Psoas muscle (tissue), 8 donors: ENCODE results near the gene EGFLAM. TPM values are rescaled to one million over a fixed set of nuclear protein-coding genes. Genes with fewer than 3 reads are reported as not detected.

ENCODE experiments used
- ATAC-seq, 4 donors: fragments of 200-7000 bp; cut with Tn5 transposase; one replicate each; pipeline ENCODE4 v1.9.1; 2020; ENCODE audit warnings: moderate library complexity in 3 of 4, mild to moderate bottlenecking in 2 of 4
- DNase-seq, 2 donors: peaks; one replicate each; pipeline ENCODE4 v3.0.0-alpha.2; 2020
- H3K27ac ChIP-seq: fragments of 200-600 bp; one replicate; pipeline ENCODE4 v1.8.0; 2022
- H3K27me3 ChIP-seq, 3 donors: fragments of 200-600 bp in 1 of 3; one replicate each; pipeline versions ENCODE4 v1.6.1 to v1.8.0; 2013 to 2022; ENCODE audit warnings: low read length in 2 of 3, mild to moderate bottlenecking in 2 of 3, moderate library complexity in 1 of 3; ENCODE audit not compliant: insufficient read depth in 3 of 3
- H3K36me3 ChIP-seq, 2 donors: fragments of 200-600 bp in 1 of 2; one replicate each; pipeline versions ENCODE4 v1.6.1 to v1.8.0; 2013 to 2022; ENCODE audit warnings: low read depth in 1 of 2, mild to moderate bottlenecking in 1 of 2, moderate library complexity in 1 of 2; ENCODE audit not compliant: insufficient read depth in 1 of 2
- H3K4me1 ChIP-seq: fragments of 200-600 bp; one replicate; pipeline ENCODE4 v1.8.0; 2022
- H3K4me3 ChIP-seq: fragments of 200-600 bp; one replicate; pipeline ENCODE4 v1.8.0; 2022; ENCODE audit warnings: mild to moderate bottlenecking
- H3K9me3 ChIP-seq: fragments of 200-600 bp; one replicate; pipeline ENCODE4 v1.8.0; 2022
- WGBS, 3 donors: extraction: QIAGEN DNeasy Blood & Tissue Kit; methylation state at CpG; one replicate each; pipeline versions ENCODE4 v1.1.6 to v1.1.7; 2013; 5-methylcytosine and 5-hydroxymethylcytosine counted together
- intact Hi-C, 2 donors: fragments of 100-400 bp; cut with DNase I; formaldehyde crosslinking; loops; one replicate each; pipeline versions ENCODE4 v1.11.0 to v1.14.2; 2022
- polyA plus RNA-seq, 3 donors: library from polyadenylated mRNA; stranded (reverse); fragments of 200-250 nt; gene quantifications; one replicate each; pipeline ENCODE4 v1.2.3, GENCODE V29; 2013
- total RNA-seq, 4 donors: library from RNA; stranded (reverse); fragmentation: NEBNext Ultra II Directional in 2 of 4; extraction: Animal tissue kit (Norgen Biotek cat#: 25700) in 2 of 4; gene quantifications; one replicate each; pipeline versions ENCODE4 v1.2.1 to v1.2.4, GENCODE V29; 2021 to 2023
- TF ChIP-seq, protein P1 (sequence below): fragments of 200-600 bp; IDR thresholded peaks from one replicate; pipeline ENCODE4 v1.8.0; 2022; ENCODE audit warnings: antibody characterized with exemption
- donor health status: healthy with polysubstance abuse.
- donor health status: DM: no; HTN: no; CAD: no; lungs with moderate emphysema.
- donor health status: Bipolar disorder and iron deficiency.
- donor health status: healthy.
- donor health status: DM: yes; HTN: yes; CAD: no.
- donor health status: DM: no; HTN: no; CAD: no.
- donor health status: DM: no; HTN: no; CAD: no.
- donor health status: DM: yes; HTN: yes; CAD: no.

EGFLAM gene
- total and polyA plus RNA-seq, 7 donors = 16.0 to 53.8 (median 35.3) TPM

DNA sequence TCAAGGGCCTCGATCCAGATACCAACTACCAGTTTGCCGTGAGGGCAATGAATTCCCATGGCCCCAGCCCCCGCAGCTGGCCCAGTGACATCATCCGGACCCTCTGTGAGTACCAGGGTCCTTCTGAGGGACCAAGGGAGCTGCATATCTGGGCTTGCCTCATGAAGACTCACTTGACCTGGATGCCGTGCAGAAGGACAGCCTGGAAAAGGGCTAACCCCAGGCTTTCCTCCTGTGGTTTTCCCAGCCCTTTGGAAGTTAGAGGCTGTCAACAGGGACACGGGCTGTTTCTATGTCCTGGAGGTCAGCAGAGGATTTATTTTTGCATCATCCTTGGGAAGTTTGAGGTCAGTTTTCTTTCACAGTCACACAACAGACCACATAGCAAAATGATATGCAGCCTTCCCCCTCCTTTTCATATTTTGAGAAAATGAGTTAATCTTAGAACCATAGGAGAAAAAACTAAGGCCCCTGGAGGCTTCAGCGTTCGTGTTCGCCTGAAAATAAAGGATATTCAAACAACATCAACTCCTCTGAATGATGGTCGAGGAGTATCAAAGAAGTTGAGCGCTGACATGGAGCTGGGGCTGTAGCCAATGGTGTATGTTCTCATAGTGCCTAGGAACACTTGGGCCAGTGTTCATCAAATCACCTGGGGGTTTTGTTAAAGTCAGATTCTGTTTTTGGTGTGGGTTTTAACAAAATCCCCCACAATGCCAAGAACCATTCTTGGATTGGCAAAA is 112.2 kb downstream of the EGFLAM start:
- DNase-seq (no peak), ATAC-seq (peak in 1 of 4 donors; percentile 36)

DNA sequence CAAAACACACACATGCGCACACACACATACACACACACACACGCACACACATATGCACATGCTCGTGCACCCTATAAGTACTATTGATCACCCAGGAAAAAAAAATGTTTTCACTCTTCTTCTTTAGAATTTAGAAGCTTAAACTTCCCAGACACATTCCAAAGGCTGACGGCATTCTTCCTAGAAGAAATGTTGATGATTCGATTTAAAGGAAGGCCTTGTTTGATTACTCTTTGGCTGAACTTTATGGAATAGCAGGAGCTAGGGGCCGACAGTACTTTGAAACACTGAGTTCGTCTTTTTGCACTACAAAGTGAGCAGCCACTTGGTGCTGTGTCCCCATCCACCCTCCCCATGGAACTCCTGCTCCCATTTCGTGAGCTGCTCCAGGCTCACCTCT is 113.2 kb downstream of the EGFLAM start:
- intact Hi-C loops = no loop called here
- TF ChIP-seq, protein P1, sequence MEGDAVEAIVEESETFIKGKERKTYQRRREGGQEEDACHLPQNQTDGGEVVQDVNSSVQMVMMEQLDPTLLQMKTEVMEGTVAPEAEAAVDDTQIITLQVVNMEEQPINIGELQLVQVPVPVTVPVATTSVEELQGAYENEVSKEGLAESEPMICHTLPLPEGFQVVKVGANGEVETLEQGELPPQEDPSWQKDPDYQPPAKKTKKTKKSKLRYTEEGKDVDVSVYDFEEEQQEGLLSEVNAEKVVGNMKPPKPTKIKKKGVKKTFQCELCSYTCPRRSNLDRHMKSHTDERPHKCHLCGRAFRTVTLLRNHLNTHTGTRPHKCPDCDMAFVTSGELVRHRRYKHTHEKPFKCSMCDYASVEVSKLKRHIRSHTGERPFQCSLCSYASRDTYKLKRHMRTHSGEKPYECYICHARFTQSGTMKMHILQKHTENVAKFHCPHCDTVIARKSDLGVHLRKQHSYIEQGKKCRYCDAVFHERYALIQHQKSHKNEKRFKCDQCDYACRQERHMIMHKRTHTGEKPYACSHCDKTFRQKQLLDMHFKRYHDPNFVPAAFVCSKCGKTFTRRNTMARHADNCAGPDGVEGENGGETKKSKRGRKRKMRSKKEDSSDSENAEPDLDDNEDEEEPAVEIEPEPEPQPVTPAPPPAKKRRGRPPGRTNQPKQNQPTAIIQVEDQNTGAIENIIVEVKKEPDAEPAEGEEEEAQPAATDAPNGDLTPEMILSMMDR = no peak
- Histone ChIP-seq H3K4me3 (no peak overlapping the region), H3K36me3 (no peaks in the 10 kb centered on the region), H3K9me3 (no peaks in the 10 kb centered on the region), H3K27me3 (peaks cover 0 to 3% (median 0%) of the 10 kb centered on the region in 3 donors), H3K4me1 (no peaks in the 10 kb centered on the region), H3K27ac (no peak overlapping the region)
- ATAC-seq = no peak
- 83 to 86% (median 83%) methylated on average over 8 of the region's 8 CpGs for WGBS, 3 donors
- DNase-seq = no peak

More for the DNA sequence above, 112.2 kb downstream of the EGFLAM start:
- Histone ChIP-seq H3K27me3 (peaks cover 0 to 3% (median 0%) of the 10 kb centered on the region in 3 donors), H3K27ac (no peak overlapping the region), H3K9me3 (no peaks in the 10 kb centered on the region), H3K36me3 (no peaks in the 10 kb centered on the region), H3K4me1 (no peaks in the 10 kb centered on the region), H3K4me3 (no peak overlapping the region)
- TF ChIP-seq, protein P1 = no peak
- WGBS, 3 donors = 74 to 82% (median 79%) methylated on average over 11 of the region's 11 CpGs
- intact Hi-C loops = no loop called here

DNA sequence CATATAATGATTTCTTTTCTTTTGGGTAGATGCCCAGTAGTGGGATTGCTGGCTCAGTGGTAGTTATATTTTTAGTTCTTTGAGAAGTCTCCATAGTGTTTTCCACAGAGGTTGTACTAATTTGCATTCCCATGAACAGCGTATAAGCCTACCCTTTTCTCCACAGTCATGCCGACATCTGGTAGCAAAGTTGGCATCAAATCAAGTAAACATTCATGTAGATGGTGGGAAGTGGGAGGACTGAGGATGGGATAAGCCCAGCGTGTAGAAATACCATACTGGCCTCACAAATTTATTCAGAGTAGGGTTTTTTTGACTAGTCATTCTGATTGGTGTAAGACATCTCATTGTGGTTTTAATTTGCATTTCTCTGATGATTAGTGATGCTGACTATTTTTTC is 115.4 kb downstream of the EGFLAM start:
- H3K9me3 ChIP-seq = no peaks in the 10 kb centered on the region
- ATAC-seq (no peak), DNase-seq (no peak)
- peaks cover 0 to 14% (median 0%) of the 10 kb centered on the region in 3 donors for H3K27me3 ChIP-seq
- no peak overlapping the region for H3K4me3 ChIP-seq
- H3K27ac ChIP-seq = no peak overlapping the region
- H3K36me3 ChIP-seq = no peaks in the 10 kb centered on the region
- WGBS, 3 donors = 23 to 28% (median 27%) methylated on average over 3 of the region's 3 CpGs
- intact Hi-C loops = no loop called here
- TF ChIP-seq, protein P1 = no peak
- H3K4me1 ChIP-seq = no peaks in the 10 kb centered on the region

DNA sequence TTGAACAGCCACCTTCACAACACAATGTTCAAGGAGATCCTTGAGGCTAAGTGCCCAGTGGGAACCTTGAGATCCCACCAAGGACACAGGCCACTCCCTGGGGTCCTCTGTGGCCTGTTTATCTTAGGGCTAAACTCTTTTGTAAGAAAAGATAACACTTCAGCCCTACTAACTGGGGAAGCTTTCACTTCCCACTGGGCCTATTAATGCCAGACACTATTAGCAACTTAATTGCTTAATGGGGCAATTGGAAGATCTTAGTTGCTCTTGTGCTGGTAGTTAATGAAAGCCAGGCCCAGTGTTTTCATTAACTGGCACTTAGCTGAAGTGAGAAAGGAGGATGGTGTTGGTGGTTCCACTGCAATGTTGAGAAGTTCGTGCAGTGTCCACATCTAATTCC is 117.1 kb downstream of the EGFLAM start:
- Histone ChIP-seq H3K36me3 (no peaks in the 10 kb centered on the region), H3K4me1 (no peaks in the 10 kb centered on the region), H3K27me3 (peaks cover 0 to 16% (median 3%) of the 10 kb centered on the region in 3 donors), H3K4me3 (no peak overlapping the region), H3K9me3 (no peaks in the 10 kb centered on the region), H3K27ac (no peak overlapping the region)
- TF ChIP-seq, protein P1 = no peak
- ATAC-seq (no peak), DNase-seq (no peak)
- WGBS, 3 donors = 53 to 84% (median 66%) methylated on average over 1 of the region's 1 CpG
- intact Hi-C loops = no loop called here

DNA sequence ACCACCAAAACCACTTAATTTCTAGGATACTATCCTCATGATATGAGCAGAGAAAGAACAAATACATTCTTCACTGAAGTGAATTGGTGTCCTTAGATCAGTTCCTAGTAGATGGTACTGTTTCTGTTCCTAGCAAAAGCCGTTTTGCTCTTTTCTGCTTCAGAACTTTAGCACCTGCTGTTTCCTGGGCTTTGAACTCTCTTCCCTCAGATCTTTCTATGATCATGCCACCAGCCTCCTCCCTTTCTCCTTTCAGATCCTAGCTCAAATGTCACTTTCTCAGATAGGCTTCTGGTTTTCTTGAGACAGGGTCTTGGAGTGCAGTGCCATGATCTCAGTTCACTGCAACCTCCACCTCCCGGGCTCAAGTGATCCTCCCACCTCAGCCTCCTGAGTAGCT is 118.0 kb downstream of the EGFLAM start:
- intact Hi-C loops = no loop called here
- Histone ChIP-seq H3K4me3 (no peak overlapping the region), H3K9me3 (no peaks in the 10 kb centered on the region), H3K27me3 (peaks cover 0 to 16% (median 3%) of the 10 kb centered on the region in 3 donors), H3K36me3 (no peaks in the 10 kb centered on the region), H3K4me1 (no peaks in the 10 kb centered on the region), H3K27ac (no peak overlapping the region)
- 64 to 85% (median 75%) methylated on average over 2 of the region's 2 CpGs for WGBS, 3 donors
- DNase-seq (no peak), ATAC-seq (no peak)
- TF ChIP-seq, protein P1 = no peak
